ENCODE results near the gene NHEJ1.
A peak's percentile ranks its signal among the peaks of the same experiment; 100 is the strongest.

NHEJ1 gene

DNA sequence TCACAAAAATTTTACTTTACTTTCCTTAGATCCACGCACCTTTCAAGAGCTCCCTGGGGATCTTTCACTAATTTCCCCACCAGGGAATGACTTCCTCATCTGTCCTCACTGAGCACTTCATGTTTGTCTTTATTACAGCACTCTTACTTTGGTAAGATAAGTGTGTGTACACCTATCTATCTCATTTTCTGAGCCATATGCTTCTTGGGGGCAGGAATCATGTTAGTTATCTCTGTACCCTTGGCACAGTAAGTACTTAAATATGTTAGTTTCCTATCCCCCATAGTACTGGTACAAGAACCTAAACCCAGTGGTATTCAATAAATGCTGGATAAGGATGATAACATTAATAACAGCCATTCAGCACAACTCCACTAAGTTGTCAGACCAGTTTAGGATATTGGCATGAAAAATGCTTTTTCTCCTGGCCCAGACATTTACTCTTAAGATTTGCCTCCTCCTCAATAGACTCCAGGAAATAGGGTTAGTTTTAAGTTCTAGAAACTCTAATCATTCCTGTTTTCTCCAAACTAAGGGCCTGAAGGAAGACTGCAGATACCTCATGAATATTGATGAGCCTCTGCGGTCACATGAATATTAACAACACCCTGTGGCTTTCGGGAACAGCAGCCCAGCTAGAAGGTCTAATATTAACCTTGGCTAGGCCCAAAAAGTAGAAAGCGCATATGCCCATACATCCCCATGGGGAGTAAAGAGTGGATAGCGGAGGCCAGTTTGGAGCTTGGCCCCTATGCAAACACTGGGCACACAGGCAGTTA is 38.2 kb downstream of the NHEJ1 start:
- DNase-seq, result no peak

DNA sequence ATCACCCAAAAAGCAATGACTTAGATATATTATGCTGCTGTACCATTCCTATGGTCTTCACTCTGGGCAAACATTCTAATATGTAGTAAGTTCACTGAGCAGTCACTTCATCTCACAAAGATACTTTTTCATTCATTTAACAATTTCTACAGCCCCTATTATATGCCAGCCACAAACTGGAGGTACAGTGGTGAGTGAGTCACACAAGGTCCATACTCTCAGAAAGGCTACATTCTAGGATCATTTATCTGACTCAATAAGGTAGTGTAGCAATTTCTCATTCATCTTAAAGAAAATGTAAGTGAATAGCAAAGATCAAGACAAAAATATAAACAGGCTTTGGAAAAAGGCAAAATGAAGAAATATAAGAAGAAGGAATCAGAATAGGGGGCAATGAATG is 40.5 kb downstream of the NHEJ1 start:
- no peak for DNase-seq

DNA sequence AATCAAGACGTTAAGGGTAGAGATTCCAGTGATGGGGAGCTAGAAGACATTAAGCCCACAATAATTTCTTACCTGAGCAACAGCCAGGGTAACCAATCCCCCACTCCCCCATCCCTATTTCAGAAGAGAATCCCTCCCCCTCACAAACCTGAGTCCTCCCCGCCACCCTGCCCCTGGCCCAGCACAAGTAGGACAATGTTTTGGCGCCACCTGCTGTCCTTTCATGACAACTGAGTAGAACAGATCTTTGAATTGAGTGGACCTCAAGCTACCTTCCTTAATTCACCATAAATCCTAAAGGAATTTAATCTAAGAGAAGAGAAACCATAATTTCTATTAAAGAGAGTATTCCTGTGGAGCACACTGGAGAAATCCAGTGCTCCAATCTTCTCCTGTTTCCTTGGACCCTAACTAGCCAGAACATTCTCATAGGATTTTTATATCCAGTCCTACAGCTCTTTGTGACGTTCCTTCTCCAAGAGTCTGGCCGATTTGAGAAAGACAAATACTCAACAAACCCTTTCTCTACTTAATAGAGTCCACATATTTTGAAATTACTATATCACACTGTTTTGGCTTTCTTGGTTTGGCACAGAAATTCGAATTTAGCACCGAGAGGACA is 41.1 kb downstream of the NHEJ1 start:
- peak; percentile 49 for DNase-seq

DNA sequence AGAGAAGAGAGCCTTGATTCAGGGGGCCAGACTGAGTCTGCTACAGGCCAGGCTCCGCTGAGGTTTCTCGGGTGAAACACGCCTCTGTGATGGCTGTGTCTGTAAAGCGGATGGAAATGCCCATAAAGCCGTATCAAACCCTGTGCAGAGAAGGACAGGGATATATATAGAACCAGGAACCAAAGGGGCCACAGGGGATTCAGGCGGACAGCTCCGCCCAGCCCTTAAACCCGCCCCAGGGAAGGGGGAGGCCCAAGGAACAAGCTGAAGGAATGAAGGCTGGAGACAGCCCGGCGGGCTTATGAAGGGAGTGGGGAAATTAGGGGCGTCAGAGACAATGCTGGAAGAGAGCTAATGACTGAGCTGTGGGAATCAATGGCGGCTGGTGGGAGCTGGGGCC is 42.1 kb downstream of the NHEJ1 start:
- no peak for DNase-seq

DNA sequence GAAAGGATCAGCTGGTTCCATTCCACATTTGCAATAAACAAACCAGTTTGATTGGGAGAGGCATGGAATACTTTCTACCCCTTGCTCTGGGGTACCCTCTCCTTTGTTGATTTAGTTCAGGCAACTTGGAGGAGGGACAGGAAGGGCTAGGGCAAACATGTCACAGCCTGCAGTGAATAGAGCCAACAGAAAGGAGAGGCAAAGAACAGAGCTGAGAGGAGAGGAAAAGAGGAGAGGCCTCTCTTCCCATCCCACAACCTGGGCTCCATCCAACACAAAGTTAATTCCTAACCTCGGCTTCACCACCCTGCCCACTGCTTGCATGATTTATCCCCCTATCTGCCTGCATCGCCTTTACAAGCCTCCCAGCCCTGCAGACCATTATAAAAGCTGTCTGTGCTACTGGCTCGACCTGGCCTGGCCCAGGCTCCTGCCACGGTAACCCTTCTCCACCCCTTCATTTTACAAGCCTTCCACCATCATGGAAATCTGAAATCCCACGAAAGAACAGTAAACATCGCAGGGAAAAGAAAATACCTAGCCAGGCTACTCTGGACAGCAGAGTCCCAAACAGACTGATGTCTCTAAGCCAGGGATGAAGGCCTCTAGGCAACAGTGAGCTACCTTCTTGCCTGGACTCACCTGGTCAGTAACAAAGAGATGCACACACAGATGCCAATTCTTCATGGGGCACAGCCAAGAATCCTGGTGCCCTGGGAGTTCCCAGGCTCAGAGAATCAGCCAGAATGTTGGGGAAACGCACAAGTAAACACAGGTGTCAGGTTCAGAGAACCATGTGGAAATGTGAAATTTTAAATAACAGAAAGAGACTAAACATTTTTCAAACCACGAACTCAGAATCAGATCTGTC is 43.6 kb downstream of the NHEJ1 start:
- DNase-seq, result no peak

DNA sequence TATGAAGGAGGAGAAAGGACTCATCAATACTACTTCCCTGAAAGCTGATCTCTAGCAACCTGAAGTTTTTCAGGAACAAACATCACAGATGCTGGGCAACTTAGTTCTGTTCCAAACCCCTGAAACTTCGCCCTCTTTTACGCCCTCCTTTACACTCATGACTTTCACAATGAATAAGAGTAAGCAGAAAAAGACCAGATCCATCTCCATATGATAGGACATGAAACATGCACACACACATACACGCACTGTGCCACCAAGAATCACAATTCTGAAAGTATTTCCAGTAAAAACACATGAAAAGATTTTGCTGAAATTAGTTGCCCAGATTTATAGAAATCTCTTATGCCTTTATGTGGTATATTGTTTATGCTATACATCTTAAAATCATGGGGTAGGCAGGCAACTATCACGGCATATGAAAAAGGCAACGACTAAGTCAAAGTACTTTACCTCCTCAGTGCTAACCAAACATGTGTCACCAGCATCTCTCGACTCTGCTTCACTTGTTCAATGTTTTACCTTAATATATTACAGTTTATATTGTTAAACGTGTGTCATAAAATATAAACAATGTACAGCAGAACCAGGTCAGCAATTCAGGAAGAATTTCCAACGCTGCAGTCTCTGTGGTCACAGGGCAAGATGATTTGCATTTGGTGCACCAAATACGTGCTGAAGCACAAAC is 47.8 kb downstream of the NHEJ1 start:
- DNase-seq, result no peak

DNA sequence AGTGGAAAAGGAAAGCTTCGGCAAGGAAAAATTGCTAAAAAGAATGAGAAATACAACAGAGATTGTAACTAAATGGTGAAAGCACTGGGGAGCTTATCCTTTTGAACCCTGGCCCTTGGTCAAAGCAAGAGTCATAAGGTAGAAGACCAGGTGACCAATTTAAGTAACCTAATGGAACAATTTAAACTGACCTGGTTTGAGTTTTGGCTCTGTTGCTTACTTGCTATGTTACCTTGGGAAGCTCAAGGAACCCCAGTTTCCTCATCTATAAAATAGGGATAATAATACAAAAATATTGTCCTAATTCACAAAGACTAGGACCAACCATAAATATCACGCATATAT is 48.6 kb downstream of the NHEJ1 start:
- DNase-seq, result no peak

DNA sequence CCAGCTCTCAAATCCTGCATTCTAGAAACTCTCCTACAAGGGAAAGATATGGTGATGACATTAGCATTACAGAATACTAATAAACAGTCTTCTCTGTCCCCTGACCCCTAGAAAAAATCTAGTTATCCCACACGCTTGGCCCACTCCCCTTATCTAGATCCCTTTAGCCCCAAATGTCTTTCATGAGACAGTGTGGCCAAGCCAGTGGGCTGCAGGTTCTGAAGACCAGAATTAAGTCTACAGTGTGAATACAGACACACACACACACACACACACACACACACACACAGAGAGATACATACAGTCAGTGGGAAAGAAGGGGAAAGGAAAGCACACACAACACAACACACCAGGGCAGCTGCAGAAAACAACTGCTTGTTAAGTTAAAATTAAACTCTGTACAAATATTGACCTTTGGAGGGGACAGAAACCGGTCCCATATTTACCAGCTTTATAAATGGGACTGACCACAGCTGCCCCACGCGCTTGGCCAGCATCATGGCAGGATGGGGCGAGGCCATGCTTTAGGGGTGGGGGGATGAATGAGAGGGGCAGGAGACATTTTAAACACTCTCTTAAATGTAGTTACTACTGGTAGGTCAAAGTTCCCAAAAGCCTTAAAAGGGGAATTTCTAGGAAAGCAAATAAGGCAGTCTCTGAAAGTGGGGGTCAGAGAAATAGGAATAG is 49.1 kb downstream of the NHEJ1 start:
- DNase-seq, result no peak

DNA sequence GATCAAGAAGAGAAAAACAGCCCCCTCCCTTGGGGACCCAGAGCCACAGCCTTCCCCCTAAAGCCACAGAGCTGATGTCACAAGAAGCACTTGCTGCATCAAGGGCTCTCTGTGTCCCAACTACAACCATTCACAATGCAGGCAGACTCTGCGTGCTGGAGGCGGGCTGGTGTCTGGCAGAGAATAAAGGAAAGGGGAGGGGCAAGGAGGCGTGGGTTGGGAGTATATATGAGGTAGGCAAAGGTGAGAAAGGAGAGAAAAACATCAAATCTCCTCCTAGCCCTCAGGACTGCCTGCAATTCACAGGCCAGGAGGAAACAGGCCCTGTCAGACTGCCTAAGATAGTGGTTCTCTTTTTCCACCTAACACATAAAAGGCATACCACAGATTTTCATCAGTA is 51.1 kb downstream of the NHEJ1 start:
- peak; percentile 37 for DNase-seq

DNA sequence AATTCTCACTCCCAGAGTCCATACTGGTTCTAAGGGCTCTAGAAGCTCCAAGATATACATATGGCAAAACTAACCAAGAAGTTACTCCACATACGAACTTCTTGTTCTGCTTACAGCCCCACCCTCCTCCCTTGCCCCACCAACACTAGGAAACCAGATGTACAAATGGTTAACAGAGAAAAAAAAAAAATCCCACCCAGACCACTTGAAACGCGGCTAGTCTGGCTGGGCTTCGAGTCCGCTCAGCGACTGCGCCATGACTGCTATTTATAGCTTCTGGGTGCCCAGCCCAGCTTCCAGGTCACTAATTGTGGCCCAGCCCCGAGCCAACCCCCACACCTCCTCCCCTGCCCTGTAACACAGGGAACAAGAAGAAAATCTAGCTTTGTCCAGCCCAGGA is 52.9 kb downstream of the NHEJ1 start:
- DNase-seq, result no peak

DNA sequence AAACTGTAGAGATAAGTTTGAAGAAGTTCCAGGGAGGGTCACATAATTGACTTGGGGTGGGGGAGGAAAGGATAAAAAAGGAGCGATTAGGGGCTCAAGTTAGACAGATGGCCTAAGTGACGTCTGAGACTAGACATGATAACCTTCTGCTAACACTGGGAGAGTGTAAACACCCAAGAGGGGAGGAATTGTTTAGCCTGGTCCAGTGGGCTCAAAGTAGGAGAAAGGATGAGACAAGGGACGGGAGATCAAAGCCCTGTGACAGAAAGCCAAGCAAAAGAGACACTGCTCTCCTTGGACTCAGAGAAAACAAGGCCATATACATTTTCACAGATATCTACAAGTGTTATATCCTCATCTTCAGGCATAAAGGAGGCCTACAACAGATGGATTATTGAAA is 54.4 kb downstream of the NHEJ1 start:
- DNase-seq, result no peak

DNA sequence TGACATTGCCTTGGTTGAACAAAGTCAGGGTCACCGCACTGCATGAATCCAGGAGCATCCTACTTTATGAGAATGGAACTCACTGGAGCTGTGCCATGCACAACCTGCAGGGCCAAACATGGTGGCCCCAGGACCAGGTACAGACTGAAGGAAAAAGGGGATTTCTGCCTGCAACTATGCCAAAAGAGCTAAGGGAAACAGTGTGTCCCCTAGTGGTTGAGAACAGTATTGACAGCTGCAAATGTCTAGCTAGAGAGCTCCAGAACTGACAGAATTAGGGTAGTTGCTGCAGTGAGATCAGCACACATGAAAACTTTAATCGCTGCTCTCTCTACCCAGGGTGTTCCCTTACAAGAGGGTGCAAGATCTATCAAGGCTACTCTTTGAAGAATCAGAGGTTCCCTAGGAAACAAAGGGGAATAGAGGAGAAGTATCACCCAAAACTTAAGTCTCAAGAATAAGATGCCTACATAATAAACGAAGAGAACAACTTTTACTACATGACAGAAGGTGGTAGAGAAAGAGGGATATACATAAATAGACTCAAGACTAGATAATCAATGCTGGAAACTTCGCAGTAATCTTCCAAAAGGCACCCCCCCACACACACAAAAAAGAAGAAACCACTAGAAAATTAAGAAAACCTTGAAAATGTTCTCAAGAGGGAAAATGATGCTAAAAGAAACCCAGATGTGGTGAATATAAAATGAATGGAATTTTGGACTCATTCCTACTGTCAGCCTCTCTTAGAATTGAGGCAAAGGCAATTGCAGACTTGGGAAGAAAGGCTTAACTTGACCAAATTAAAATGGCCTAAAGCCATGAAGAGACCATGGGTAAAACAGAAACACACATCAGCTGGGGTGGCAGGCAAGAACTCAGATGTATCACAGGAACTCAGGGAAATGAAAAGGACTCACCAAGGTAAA is 56.2 kb downstream of the NHEJ1 start:
- DNase-seq, result no peak

DNA sequence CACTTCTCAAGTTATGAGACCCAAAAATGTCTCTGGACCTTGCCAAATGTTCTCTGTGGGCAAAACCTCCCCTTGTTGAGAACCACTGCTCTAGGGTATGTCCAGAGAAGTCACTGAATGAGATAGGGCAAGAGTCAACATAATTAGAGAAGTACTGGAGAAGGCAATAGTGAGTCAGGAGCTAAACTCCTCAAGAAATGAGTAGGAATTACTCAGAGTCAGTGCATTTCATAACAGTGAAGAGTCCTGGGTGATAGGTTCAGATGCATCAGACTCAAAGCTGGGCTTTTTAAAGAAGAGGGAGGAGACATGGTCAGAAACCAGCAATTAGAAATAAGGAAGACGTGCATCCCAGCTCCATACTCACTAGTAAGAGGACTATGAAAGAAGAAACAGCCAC is 61.3 kb downstream of the NHEJ1 start:
- no peak for DNase-seq

DNA sequence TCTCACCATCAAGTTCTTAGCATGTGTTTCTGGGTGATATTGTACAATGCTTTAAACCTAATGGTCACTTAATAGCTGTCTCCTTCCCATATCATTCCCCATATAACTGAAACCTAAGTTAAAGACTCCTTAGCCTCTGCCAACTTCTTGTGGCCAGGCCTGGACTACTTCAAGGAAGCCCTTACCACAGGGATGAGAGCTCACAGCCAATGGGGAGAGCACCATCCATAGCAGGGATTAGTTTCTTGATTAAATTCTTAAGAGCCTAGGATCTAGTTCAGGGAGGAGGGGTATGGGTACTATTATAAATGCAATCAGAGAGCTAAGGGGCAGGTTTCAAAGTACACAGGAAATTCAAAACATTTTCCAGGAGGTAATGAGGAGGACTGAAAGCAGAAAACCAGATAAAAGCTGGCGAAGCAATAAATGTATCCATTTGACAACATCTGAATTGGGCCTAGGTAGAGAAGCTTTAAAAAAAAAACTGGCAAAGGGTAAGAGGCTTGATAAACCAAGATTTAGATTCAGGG is 65.1 kb downstream of the NHEJ1 start:
- no peak for DNase-seq

DNA sequence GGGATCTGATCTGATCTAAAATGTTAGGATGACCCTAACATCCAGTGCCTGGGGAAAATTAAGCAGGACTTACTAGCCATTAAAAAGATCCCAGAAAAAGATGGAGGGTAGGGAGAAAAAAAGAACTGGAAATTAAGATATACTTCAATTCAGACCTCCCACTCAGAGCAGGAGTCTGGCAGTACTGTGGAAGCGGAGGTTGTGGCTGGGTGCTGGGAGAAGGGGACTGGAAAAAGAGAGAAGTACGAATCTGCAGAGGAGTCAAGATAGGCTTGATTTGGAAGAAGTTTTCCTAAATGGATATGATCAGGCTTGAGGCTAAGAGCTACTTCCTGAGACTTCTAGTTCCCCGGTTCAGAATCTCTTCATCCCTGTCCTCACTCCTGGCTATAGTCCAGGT is 66.4 kb downstream of the NHEJ1 start:
- DNase-seq, result no peak

DNA sequence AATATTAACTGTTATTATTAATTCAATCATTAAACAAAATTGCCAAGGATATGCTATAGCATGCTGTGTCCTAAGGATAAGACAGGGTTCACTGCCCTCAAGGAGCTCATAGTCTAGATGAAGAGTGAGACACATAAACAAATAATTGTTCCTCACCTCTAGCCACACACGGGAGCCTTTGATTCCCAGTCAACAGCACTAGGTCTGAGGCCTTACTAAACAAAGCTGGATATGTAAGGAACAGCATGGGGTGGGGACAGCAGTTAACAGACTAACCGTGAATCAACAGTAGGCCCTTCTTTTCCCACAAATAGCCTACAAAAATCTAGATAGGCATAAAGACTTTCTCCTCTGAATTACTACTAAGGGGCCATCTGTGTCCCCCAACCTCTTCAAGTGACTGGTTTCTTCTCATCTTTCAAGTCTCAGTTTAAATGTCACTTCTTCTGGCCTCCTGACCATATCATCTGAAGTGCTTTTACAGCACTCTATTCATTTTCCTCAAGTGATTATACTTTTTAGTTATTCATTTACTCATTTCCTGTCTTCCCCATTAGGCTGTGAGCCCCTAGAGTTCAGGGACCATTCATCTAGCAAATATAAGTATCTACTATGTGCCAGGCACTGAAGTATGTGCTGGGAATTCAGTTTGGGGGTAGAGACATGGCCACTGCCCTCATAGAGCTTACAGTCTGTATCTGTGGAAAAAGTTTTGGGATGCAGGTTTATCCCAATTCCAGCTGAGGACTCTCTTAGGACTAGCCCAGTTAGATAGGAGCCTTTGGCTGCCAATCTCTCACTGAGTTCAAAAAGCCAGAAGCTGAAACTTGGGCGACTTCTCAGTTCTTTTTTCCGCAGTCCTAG is 69.9 kb downstream of the NHEJ1 start:
- no peak for DNase-seq

DNA sequence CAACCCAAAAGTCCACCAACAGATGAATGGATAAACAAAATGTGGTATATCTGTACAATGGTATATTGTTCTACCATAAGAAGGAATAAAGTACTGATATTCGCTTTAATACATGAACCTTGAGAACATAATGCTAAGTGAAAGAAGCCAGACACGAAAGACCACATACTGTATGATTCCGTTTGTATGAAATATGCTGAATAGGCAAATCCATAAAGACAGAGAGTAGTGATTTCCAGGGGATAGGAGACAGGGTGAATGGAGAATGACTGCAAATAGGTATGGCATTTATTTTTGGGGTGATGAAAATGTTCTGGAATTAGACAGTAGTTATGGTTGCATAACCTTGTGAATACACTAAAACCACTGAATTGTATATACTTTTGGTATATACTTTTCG is 71.3 kb downstream of the NHEJ1 start:
- DNase-seq, result no peak

DNA sequence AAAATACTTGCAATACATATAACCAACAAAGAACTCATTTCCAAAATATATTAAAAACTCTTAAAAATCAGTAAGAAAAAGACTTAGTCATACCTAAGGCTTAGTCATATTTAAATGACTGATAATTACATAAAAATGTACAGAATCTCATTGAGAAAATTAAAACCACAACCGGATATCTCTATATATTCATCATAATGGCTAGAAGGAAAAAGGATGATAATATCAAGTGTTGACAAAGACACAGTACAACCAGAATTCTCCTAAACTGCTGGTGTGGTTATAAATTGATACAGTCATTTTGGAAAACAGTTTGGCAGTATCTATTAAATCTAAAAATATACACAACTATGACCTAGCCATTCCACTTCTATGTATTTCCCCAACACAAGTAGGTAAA is 72.8 kb downstream of the NHEJ1 start:
- DNase-seq, result no peak

DNA sequence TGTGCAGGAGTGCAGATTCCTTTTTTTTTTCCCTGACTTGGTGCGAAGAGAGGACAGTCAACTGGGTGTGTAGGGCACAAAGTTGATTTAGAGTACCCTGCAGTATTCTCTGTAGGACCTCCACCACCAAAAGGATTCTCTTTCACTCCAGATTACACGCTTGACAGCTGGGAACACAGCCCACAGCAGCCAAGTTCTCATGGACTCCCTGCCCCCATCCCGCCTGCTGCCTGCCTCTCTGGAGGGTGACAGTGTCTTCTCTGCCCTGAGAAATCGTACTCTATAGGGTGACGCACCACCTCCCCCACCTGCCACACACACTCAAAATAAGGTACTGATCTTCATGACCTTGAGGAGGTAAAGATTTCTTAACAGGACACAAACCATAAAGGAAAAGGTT is 73.3 kb downstream of the NHEJ1 start:
- no peak for DNase-seq

DNA sequence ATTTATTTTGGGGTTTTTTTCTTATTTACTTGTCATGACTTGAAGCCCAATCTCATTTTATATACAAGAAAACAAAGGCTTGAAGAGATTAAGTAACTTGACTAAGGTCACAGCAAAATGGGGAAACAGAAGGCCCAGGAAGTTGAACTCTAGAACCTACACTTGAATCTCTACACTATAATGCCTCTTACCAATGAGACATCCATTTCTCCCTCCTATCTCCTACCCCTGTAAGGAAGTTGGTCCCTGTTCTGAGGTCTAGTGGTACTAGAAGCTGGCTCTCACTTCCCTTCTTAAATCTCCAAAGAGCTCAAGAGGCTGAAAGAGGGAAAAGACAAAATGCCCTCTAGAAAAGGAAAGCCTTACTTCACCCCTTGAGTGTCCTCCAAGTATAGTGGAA is 74.4 kb downstream of the NHEJ1 start:
- no peak for DNase-seq
